WI38 (cell line): ENCODE results near the gene RGP1.

Experiments
- H3K4me3 ChIP-seq: 2 replicates; pipeline ENCODE4 v1.5.1; 2011; ENCODE audit warnings: low read depth, mild to moderate bottlenecking, control low read depth, low read length
- CTCF ChIP-seq: IDR thresholded peaks from 2 replicates; pipeline ENCODE4 v1.5.1; 2012; ENCODE audit warnings: low read depth, mild to moderate bottlenecking, control low read depth, low read length

Gene RGP1

GRCh38 chr9:35759795-35760194, 10.7 kb downstream of the RGP1 start:
- no peak overlapping the region for H3K4me3 ChIP-seq
- no peak for TF ChIP-seq CTCF

DNA sequence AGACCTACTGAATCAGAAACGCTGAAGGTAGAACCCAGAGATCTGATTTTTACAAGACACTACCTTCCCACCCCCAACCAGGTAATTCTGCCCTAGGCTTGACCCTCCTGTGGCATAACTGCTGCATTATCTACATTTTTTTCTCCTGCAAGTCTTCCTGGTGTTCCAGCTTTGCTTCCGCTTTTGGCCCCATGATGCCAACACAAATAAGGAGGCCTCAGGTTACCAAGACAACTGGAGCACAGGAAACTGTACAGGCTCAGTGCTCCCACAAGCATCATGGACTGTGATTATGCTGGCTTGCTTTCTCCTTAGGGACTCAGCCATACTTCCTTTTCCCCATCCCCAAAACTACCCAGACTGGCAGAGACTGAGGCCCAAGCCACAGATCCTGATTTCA, 11.6 kb downstream of the RGP1 start:
- TF ChIP-seq CTCF: no peak
- H3K4me3 ChIP-seq: no peak overlapping the region

DNA sequence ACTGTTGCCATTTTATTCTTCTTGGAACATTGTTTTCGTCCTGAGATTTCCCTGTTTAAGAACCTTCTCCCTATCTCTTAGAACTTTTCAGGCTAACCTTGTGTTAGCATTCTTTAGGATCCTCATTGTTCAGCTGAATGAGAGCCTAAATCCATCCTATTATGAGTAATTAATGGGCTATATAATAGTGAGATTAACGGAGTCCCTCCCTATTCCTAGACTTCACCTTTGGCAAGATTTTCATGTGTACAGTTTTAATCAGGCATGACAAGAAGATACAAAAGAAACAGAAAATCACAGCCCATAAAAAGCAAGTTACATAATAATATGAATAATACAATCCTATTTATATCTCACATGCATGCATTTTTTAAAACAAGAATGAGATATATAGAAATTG, 14.1 kb downstream of the RGP1 start:
- H3K4me3 ChIP-seq: no peak overlapping the region
- no peak for TF ChIP-seq CTCF

- TF ChIP-seq CTCF: no peak
Measured at GRCh38 chr9:35763803-35764202, 14.7 kb downstream of the RGP1 start.

DNA sequence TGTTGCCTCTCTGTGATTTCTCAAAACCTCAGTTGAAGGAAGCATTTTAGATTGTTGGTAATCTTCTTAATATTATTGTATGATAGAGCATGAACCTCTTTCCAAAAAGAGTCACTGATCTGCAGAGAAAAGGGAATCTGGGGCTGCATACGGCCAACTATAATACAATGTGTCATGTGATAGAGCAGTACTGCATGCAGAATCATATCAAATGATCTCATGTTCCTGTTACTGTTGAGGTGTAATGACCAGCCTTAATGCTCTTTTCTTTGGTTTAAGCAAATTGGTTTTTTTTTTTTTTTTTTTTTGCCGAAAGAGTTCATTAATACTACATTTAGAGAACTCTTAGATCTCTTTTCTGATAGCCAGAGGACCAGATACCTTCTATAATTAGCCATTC, 17.9 kb downstream of the RGP1 start:
- no peak for TF ChIP-seq CTCF
- no peak overlapping the region for H3K4me3 ChIP-seq

More at GRCh38 chr9:35763803-35764202, 14.7 kb downstream of the RGP1 start:
- H3K4me3 ChIP-seq: no peak overlapping the region

GRCh38 chr9:35767458-35767857, 18.4 kb downstream of the RGP1 start:
- no peak for TF ChIP-seq CTCF

DNA sequence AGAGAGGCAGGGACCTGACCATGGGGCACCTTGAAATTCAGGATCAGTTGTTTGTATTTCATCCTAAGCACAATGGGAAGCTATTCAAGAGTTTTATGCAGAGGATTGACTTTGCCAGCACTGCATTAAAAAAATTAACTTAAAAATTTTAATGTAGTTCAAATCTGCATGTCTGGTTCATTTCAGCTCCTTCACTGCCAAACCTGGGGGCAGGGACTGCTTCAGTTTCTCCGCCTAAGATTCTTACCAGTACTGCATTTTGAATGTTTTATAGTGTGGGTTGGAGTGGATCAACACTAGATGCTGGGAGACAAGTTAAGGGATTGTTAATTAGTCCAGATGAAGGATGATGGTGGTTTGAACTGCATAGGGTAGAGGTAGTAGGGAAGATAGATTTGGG, 20.7 kb downstream of the RGP1 start:
- no peak for TF ChIP-seq CTCF
- no peak overlapping the region for H3K4me3 ChIP-seq

More at GRCh38 chr9:35767458-35767857, 18.4 kb downstream of the RGP1 start:
- H3K4me3 ChIP-seq: no peak overlapping the region
